AG04450 (cell line): ENCODE data around the gene ZC3H18. TPM values are rescaled to one million over a fixed set of nuclear protein-coding genes. Genes with fewer than 3 reads are reported as not detected.
A peak's percentile ranks its signal among the peaks of the same experiment; 100 is the strongest.

Experiments used
- CTCF ChIA-PET: fragments of 300-600, 350-600 bp; formaldehyde crosslinking; extraction: SDS; loops from one replicate; lab custom pipeline; 2022; ENCODE audit warnings: antibody characterized with exemption, inconsistent platforms; lab: Charles Lee
- POLR2A ChIA-PET: fragments of 350-600 bp; formaldehyde crosslinking; extraction: SDS; loops from one replicate; lab custom pipeline; 2021; ENCODE audit warnings: antibody characterized with exemption, inconsistent platforms; lab: Yijun Ruan, JAX
- DNase-seq: peaks from one replicate; pipeline ENCODE4 v3.0.0-alpha.2; 2011; ENCODE audit warnings: low read depth, low spot score
- H3K27ac ChIP-seq: one replicate; pipeline ENCODE4 v1.5.1; 2012; ENCODE audit warnings: low read depth, low read length, control low read depth
- H3K27me3 ChIP-seq: one replicate; pipeline ENCODE4 v1.6.0; 2012; ENCODE audit warnings: low read length; ENCODE audit not compliant: control insufficient read depth, insufficient read depth
- H3K4me3 ChIP-seq: 2 replicates; pipeline ENCODE4 v1.5.1; 2011; ENCODE audit warnings: mild to moderate bottlenecking, low read depth, low read length, control low read depth
- H3K9me3 ChIP-seq: 2 replicates; pipeline ENCODE4 v1.5.1; 2012; ENCODE audit warnings: low read length; ENCODE audit not compliant: control insufficient read depth, insufficient read depth
- polyA plus RNA-seq: library from polyadenylated mRNA; depleted of rRNA; stranded (reverse); fragments of >200 nt; gene quantifications from 2 replicates; pipeline ENCODE4 v1.2.3, GENCODE V29; 2011
- TF ChIP-seq, protein P1 (sequence below): IDR thresholded peaks from 2 replicates; pipeline ENCODE4 v1.5.1; 2011; ENCODE audit warnings: low read depth, low read length, control low read depth, inconsistent platforms

The ZC3H18 gene
- polyA plus RNA-seq, 1 experiment = 10.1 TPM

- no peak for DNase-seq
- POLR2A ChIA-PET = no interaction called here
- Histone ChIP-seq H3K4me3 (no peak overlapping the region), H3K27me3 (no peaks in the 10 kb centered on the region), H3K27ac (no peak overlapping the region), H3K9me3 (no peaks in the 10 kb centered on the region; the same call in 1 of the 2 replicates)
- TF ChIP-seq, protein P1, sequence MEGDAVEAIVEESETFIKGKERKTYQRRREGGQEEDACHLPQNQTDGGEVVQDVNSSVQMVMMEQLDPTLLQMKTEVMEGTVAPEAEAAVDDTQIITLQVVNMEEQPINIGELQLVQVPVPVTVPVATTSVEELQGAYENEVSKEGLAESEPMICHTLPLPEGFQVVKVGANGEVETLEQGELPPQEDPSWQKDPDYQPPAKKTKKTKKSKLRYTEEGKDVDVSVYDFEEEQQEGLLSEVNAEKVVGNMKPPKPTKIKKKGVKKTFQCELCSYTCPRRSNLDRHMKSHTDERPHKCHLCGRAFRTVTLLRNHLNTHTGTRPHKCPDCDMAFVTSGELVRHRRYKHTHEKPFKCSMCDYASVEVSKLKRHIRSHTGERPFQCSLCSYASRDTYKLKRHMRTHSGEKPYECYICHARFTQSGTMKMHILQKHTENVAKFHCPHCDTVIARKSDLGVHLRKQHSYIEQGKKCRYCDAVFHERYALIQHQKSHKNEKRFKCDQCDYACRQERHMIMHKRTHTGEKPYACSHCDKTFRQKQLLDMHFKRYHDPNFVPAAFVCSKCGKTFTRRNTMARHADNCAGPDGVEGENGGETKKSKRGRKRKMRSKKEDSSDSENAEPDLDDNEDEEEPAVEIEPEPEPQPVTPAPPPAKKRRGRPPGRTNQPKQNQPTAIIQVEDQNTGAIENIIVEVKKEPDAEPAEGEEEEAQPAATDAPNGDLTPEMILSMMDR = no peak
- CTCF ChIA-PET = no interaction called here
Observed at GRCh38 chr16:88526906-88527185, 43.4 kb upstream of the ZC3H18 start.

GRCh38 chr16:88527186-88527936 lies 42.8 kb upstream of the ZC3H18 start:
- no peak overlapping the region for H3K4me3 ChIP-seq
- H3K27me3 ChIP-seq = no peaks in the 10 kb centered on the region
- TF ChIP-seq, protein P1 = peak; percentile 85
- DNase-seq = peak; percentile 10
- H3K9me3 ChIP-seq = no peaks in the 10 kb centered on the region; the same call in 1 of the 2 replicates
- POLR2A ChIA-PET = no interaction called here
- CTCF ChIA-PET = no interaction called here
- no peak overlapping the region for H3K27ac ChIP-seq

DNA sequence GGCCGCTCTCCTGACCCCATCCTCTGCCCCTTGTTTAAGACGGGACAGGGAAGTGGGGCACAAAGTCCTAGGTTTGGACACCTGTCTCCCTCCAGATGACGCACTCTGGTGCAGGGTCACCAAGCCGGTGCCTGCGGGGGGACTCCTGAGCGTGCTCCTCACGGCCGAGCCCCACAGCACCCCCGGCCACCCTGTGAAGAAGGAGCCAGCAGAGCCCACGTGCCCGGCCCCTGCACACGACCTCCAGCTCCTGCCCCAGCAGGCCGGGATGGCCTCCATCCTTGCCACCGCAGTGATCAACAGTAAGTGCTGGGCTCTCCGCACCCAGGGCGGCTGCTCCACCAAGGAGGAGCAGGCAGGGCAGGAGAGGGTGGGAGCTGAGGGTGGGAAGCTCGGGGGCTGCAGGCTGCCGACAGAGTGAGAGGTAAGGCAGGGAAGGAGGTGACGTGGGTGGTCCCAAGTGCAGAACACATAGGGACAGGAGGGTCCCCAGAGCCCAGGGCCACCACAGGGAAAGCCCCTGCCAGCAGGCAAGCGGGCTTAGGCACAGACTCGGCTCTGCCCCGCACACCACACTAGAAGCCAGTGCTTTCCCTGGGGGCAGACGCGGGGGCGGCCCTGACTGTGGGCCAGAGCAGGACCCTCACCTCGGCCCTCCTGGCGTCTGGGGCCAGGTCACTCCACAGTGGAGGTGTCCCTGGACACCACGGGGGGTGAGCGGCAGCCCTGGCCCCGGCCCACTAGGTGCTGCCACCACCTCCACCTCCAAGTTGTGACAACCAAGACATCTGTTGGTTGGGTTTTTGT lies 42.1 kb upstream of the ZC3H18 start:
- POLR2A ChIA-PET = no interaction called here
- no peaks in the 10 kb centered on the region; the same call in 1 of the 2 replicates for H3K9me3 ChIP-seq
- DNase-seq = no peak

GRCh38 chr16:88528902-88529318 lies 41.3 kb upstream of the ZC3H18 start:
- H3K27me3 ChIP-seq = no peaks in the 10 kb centered on the region
- ChIA-PET CTCF (no interaction called here), POLR2A (no interaction called here)
- H3K4me3 ChIP-seq = no peak overlapping the region
- no peak overlapping the region for H3K27ac ChIP-seq
- H3K9me3 ChIP-seq = no peaks in the 10 kb centered on the region; the same call in 1 of the 2 replicates
- TF ChIP-seq, protein P1 = no peak
- DNase-seq = no peak

More for the DNA sequence above, 42.1 kb upstream of the ZC3H18 start:
- H3K4me3 ChIP-seq = no peak overlapping the region
- H3K27me3 ChIP-seq = no peaks in the 10 kb centered on the region
- TF ChIP-seq, protein P1 = no peak
- no peak overlapping the region for H3K27ac ChIP-seq
- CTCF ChIA-PET = no interaction called here

- CTCF ChIA-PET = no interaction called here
Observed at GRCh38 chr16:88529596-88529995, 40.6 kb upstream of the ZC3H18 start.

More at GRCh38 chr16:88529596-88529995, 40.6 kb upstream of the ZC3H18 start:
- Histone ChIP-seq H3K27me3 (no peaks in the 10 kb centered on the region), H3K27ac (no peak overlapping the region), H3K9me3 (no peaks in the 10 kb centered on the region; the same call in 1 of the 2 replicates), H3K4me3 (no peak overlapping the region)
- no peak for DNase-seq
- POLR2A ChIA-PET = no interaction called here
- TF ChIP-seq, protein P1 = no peak
